RPMI8226 (cell line): ENCODE results near the gene FARS2.

Experiments
- DNase-seq: peaks from one replicate; pipeline ENCODE4 v3.0.0-alpha.2; 2015

FARS2 gene

DNA sequence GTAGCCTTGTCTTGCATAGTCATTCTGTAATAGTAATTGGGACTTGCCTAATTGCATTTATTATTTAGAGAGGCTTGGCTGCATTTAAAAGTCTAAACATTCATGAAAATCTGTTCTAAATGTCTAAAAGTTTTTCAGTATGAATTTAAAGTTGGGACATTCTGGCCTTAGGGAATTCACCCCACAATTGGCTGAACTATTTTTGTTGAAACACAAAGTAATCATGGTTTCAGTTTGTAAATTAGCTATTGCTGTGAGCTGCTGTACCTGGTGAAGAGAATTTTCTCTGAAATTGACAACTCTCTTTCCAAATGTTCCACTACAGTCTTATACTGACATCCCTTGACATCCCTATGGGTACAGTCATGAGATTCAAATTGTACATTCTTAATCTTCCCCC is 253.0 kb downstream of the FARS2 start:
- DNase-seq: no peak

DNA sequence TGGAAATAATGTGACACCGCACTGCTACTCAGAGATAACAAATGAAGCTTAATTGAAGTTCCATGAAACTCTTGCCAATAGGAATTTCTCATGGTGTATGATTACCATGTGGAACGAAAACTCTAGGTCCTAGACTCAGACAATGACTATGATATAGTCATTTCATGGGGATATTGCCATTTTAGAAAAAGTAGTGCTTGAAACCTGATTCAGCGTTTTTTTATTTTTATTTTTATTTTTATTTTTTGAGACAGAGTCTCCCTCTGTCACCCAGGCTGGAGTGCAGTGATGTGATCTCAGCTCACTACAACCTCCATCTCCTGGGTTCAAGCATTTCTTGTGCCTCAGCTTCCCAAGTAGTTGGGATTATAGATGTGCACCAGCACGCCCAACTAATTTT is 253.9 kb downstream of the FARS2 start:
- no peak for DNase-seq

DNA sequence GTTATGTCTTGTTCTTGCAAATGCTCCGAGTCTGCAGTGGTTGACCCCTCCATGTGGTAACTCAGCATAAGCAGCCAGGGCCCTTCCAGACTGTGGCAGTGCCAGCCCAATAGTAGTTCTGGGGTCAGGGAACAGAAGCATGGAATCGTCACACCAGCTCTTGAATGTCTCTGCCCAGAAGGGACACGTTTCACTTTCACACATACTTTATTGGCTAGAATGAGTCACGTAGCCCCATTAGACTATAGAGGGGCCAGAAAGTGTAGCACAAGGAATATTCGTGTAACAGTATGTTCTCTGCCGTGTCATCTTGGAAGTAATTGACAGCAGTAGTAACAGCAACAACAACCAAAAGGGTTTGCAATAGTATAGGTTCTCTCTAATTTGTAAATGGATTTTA is 254.7 kb downstream of the FARS2 start:
- DNase-seq: no peak

DNA sequence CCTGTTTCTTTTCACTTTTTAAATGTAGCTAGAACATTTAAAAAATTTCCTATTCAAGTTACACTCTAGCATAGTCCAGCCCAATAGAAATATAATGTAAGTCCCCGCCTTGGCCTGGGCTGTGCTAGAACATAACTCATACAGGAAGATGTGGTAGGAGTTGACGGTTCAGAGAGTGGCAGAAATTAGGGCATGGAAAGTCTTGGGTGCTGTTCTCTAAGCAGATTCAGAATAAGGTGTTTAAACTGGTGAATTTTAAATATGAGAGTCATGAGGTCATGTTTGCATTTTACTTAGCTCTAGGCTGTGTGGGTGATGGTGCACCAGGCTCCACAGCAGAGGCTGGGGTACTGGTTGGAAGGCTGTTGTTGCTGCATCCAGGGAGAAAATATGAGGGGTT is 256.5 kb downstream of the FARS2 start:
- no peak for DNase-seq

DNA sequence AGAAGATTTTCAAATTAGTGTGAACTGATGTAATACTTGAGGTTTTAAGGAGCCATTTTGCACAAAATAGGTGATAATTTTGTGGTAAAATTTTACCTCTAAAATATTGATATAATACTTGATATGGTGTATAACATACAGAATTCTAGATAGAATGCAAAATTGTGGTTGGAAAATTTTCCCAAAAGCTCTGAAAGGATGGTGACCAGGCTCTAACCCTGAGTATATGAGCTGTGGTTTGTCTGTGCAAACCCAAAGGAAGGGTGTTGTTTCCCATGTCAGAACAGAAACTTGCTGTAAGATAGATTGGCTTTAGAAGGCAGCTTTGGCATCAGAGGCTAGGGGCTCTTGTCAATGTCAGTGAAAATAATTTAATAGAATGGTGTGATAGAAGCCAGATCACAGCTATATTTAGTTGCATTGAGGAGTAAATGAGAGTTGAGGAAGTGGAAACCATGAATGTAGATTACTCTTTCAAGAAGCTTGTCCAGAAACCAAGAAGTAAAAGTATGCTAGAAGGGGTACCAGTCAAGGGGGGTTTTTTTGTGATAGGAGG is 257.7 kb downstream of the FARS2 start:
- no peak for DNase-seq

DNA sequence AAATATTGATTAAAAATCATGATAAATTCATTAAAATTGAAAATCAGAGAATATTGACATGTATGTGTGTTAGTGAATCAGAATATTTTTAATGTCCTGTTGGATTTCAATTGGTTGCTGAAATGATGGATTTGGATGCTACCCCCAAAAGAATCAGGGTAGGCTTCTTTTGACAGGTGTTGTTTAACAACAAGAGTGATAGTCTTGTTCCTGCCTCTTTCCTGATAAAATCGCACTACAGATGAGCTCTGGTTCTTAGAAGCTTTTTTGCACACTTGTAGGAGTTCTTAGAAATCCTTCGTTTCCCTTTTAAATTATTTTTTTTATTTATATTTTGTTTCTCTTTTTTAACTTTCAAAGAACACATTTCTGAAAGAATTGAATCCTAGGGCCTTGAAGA is 259.5 kb downstream of the FARS2 start:
- no peak for DNase-seq

DNA sequence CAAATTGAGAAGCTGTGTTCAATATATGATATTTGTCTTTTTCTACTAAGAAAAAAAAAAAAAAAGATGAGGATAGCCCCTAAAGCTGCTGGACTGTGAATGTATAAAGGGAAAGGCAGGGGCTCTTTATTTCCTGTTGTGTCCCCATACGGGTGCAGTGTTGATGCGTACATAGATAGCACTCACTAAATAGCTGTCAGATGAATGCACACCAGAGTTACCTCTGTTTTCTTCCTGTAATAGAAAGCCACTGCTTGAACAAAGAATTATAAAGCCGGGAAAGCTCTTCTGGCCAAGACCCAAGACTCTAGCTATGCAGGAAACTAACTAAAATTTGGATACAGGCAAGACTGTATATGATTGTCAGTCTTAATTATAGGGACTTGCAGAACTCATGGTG is 260.0 kb downstream of the FARS2 start:
- no peak for DNase-seq

DNA sequence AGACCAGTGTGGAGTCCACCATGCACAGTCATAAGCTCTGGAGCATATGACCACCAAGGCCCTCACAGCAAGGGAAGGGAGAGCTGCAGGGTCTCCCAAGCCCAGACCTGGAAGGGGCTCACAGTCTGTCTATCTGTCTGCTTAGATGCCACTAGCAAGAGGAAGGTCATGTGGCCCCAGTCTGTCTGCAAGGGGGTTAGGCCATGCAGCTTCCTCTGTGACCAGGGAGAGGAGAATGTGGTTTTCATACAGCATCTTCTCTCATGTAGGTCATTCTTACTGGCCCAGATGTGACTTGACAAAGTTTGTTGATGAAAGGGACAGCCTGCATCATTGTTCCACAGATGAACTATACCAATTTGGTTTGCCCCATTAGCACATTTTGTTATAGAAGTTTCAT is 260.8 kb downstream of the FARS2 start:
- no peak for DNase-seq

DNA sequence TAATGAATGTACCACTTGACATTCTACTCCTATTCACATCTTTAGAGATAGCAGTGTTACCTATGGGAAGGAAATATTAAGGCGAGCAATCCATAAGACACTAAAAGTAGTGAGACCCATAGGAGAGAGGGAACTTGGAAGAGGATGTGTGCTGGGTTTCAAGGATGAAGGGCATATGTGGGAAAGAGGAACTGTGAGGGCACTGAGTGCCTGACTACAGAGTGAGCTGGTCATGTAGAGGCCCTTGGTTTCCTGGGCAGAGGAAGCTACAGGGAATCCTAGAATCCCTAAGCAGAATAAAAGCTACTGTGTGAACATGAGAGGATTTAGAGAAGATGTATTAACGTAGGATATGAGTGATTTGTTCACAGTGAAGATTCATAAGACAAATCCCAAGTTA is 262.8 kb downstream of the FARS2 start:
- no peak for DNase-seq

DNA sequence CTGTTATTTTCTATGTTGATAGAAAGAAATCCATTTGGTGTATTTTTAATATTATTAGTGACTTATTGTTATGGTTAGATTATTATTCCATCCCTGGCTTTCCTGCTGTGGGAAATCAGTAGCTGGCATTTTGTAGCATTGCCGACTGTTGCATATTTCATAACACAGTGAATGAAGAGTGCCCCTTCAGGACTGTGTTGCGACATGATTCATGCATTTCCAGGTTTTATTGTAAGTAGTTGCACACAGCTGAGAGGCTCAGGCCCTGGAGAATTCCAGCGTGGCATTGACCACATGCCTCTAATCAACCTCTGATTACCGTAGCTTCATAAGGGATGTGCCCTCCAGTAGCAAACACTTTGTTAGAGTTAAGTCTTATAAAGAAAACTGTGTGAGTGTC is 263.9 kb downstream of the FARS2 start:
- DNase-seq: no peak

DNA sequence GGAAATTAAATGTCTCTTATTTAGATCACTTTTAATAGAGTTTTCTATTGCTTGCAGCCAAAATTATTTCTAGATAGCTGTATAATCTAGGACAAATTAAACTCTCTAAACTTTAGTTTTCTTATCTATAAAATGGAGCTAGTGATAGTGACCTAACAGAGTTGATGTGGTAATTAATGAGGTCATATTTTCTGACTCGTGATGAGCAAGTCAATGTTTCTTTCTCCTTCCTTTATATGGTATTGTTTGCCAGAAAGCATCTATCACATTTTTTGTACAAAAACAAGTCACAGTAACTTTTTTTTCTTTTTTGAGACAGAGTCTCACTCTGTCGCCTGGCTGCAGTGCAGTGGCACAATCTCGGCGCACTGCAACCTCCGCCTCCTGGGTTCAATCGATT is 267.7 kb downstream of the FARS2 start:
- no peak for DNase-seq

DNA sequence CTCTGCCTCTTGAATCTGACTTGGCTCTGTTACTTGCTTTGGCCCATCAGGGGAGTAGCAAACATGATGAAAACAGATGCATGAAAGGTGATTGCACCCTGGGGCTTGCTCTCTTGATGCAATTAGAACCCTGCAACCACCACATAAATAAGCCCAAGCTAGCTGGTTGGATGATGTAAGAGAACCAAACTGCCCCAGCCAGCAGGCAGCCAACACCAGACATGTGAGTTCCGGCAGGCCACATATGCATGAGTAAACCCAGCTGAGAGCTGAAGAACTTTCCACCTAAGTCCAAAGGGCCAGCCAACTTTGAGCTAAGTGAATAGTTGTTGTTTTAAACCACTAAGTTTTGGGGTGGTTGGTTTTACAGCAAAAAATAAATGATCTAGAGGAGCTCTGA is 268.4 kb downstream of the FARS2 start:
- no peak for DNase-seq

DNA sequence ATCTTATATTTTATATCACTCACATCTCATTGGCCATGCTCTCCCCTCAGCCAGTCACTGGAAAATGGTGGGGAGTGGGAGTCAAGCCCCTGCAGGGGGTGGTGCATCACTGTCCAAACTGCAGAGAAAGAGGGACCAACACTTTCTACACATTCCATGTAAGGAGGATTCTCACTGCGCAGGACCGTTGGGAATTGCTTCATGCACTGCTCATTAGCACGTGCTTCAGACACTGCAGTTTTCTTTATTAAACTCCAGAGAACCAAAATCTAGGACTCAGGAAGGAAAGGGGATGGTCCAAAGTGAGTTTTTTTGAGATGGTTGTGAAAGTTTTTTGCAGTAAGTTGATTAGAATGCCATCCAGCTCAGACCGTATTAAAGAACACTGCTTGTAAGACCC is 269.8 kb downstream of the FARS2 start:
- DNase-seq: no peak

DNA sequence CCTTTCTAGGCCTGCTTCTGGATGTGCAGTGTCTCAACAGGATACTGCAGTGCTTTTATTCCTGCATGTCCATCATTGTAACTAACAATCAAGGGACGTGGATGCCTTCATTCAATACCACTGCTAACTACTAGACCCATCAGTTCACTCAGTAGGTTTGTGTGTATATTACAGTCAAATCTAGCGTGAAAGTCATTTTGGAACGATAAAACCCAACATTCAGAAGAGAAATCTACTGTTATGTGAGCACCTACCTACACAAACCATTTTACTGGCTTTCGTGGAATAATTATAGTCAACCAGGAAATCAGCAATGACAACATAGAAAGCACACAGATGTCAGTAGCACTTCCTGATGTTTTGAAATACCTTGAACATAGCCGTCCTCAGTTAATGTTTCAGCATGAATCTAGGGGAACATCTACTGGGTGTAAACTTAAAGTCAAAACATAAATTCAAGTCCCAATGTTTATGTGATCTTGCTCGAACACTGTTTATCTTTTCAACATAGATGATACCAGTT is 270.6 kb downstream of the FARS2 start:
- no peak for DNase-seq

DNA sequence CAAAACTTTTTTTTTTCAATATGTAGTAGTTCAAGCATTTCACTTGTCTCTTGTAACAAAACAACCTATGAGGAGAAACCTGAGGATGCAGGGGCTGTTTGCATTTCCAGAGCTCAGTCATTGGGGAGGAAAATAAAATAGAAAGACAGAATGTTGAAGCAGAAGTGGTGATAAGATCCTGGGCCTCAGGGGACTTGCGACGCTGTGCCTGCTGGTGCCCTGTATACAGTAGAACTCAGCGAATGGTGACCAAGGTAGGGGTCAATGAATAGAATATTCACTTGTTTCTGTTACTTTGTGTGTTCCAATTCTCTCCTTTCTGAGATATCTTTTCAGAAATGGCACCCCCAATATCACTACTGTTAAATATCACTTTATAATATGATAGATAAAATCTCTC is 271.6 kb downstream of the FARS2 start:
- no peak for DNase-seq

DNA sequence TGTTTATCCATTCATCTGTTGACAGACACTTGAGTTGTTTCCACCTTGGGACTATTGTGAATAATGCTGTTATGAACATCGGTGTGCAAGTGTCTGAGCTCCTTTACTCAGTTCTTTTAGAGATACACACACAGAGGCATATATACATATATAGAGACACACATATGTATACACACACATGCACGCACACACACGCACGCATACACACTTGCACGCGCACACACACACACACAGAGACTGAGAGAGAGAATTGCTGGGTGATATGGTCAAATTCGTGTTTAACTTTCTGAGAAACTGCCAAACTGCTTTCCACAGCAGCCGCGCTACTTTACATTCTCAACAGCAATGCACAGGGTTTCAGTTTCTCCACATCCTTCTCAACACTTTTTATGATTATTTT is 273.3 kb downstream of the FARS2 start:
- DNase-seq: no peak

DNA sequence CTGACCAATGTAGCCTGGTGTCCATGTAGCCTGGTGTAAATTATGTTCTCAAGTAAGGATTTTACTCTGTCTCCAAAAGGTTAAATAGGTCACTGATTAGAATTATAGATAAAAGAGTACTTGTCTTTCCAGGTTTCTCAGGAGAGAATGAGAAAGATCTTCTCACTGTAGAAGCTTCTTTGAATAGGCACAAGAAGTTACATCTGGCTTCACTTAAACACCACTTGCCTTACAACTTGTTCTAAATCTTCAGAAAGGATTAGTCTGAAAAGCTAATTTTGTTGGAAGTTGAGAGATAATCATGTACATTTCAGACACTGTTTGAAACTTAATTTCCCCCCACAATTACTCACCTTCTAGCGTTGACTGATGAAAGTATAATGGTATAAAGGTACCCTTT is 275.3 kb downstream of the FARS2 start:
- DNase-seq: no peak

DNA sequence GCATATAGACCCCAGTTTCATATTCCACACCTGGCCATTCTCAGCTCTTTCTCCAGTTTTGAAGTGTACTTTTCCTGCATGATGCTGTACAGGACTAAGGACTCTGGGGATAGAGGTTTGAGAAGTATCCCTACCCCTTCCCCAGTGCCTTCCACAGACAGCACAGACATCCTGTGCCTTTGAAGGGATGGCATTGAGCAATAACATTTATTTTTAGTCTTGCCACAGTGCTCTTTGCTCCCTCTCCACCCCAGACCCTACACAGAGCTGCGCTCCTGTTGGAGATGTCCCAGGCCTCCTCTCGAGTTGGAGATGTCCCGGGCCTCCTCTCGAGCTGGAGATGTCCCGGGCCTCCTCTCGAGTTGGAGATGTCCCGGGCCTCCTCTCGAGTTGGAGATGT is 275.8 kb downstream of the FARS2 start:
- DNase-seq: no peak

DNA sequence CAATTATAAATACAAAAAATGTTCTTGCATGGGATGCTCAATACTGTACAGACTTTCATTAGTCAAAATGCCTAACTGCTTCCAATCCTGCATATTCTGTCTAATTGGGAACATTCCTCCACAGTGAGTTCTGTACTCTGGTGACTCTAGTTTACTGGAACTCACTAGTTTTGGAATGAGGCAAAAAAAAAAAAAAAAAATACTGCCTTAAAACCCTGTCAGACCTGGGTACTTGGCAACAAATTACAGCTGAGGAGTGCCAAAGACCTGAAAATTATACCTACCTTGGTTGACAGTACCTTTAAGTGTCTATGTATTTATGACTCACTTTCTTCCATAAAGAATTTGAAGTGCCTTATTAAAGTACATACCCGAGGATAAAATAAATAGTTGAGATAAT is 276.7 kb downstream of the FARS2 start:
- no peak for DNase-seq

DNA sequence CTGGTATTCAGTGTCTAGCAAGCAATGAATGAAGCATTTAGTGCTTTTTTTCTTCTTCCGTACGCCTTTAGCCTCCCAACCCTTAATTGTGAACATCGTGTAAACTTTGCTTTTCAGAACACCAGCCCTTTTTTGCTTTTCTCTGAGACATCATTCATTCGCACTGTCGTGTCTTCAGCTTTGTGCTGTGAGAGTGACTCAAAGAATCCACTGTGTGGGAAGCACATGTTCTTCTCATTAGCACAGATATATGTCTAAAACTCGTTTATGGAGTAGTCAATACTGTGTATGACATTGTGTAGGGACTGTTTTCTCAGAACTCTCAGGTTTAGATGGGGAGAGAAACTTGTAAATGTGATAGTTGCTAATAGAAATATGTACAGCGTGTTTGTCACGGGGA is 279.1 kb downstream of the FARS2 start:
- no peak for DNase-seq

DNA sequence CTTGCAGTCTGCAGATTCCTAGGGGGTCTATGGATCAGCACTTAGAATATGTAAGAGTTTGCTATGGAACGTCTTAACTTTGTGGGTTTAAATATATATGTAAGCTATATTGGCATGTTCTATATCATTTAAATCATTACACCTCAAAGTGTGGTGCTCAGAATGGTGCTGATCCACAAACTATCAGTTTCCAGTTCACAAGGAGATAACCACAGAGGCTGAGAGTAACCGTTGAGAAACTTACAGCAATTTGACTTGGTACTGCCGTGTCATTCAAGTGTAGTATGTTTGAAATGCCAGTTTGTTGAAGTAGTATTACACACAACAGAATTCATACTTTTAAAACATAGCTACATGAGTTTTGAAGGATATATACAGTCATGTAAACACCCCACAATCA is 279.7 kb downstream of the FARS2 start:
- DNase-seq: no peak

DNA sequence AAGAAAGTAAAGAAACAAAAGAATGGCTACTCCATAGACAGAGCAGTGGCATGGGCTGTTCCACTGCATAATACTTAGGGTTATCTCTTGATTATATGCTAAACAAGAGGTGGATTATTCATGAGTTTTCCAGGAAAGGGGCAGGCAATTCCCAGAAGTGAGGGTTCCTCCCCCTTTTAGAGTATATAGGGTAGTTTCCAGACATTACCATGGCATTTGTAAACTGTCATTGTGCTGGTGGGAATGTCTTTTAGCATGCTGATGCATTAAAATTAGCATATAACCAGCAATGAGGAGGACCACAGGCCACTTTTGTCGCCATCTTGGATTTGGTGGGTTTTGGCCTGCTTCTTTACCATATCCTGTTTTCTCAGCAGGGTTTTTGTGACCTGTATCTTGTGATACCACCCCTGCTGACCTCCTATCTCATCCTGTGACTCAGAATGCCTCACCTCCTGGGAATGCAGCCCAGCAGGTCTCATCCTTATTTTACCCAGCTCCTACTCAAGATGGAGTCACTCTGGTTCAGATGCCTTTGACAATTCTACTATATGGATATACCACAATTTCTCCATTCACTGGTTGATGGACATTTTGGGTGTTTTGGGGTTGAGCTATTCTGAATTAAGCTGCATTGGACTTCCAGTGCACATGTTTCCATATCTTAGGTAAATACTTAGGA is 280.6 kb downstream of the FARS2 start:
- DNase-seq: no peak

DNA sequence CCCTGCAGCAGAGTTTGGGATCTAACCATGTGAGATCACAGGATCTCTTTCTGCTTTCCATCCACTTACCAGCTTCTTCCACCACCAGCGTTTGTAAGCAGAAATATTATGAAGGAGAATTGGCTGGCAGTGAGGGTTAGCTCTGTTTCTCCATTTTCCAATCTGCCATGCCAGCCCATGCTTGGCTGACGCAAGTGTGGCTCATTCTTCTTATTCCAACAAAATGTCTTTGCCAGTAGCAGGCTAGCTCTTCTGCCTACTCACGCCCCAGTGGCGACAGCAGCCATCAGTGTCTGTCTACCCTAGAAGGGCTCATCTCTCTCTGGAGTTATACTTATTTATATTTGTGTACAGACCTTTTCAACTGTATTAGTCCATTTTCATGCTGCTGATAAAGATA is 286.2 kb downstream of the FARS2 start:
- DNase-seq: no peak

DNA sequence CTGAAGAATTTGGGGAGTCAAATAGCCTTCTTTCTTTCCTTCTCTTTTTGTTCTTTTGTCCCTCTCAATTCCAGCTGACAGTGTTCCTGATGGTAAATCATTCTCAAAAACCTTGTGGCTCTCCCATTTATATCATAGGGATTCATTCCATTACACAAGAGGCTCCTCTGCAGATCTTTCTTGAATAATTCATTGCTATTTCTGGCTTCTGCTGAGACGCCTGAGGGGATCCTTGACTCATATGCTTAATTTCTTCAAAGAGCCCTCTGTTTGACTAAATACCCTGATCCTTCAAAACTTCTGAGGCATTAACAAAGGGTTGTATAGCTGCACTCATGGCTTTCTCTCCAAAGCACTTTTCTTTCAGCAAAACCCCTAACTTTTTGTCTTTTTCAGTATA is 289.3 kb downstream of the FARS2 start:
- no peak for DNase-seq

DNA sequence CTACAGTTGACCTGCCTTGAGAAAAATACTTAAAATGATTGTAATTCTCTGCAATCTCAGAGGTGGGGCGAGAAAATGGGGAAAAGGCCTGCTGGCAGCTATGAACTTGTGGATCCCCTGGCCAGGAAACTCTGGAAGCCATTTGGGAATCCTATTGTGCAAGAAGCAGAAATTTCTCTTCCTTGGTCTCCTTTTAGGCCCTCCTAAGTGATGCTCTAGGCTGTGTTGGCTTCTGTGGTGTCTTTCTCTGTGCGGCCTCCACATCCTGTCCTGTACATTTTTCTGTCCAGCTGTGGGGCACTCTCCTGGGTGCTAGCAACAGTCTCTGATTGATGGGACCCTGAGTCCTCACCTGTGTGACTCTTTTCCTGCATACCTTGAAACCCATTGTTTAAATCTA is 290.9 kb downstream of the FARS2 start:
- no peak for DNase-seq
